ENCODE measurements around the gene EIF5A.
"Not testable (repeated sequence)": the region's sequence is repeated elsewhere in the genome, so short reads cannot be mapped to it uniquely, and the experiment has no call there.

- not testable (repeated sequence) for TF ChIP-seq EZH2 (IDR thresholded peaks at IDR 0.05; ENCODE audit: borderline replicate concordance, low read depth, low read length, severe bottlenecking); POLR2AphosphoS5 (IDR thresholded peaks at IDR 0.05; ENCODE audit: insufficient read depth, low read depth, low read length); CTCF (IDR thresholded peaks at IDR 0.05; ENCODE audit: extremely low read depth in 1 of 2, insufficient read depth in 1 of 2, low read depth in 1 of 2, low read length in 2 of 2)
These were observed 25.2 kb downstream of the EIF5A start for GRCh38 chr17:7332600-7333069.

Measured in endothelial cell of umbilical vein (primary cell).